H1 (cell line): ENCODE results near the gene EPB41L2. TPM values are rescaled to one million over a fixed set of nuclear protein-coding genes. Genes with fewer than 3 reads are reported as not detected.

Experiments
- ATF3 ChIP-seq: IDR thresholded peaks from 2 replicates; pipeline ENCODE4 v1.6.1; 2011; ENCODE audit warnings: low read depth, mild to moderate bottlenecking, low read length; ENCODE audit not compliant: insufficient read depth
- EZH2 ChIP-seq: fragments of 200-600 bp; sonication (generic); IDR thresholded peaks from 2 replicates; pipeline ENCODE4 v1.7.1; 2012; ENCODE audit warnings: low read depth, mild to moderate bottlenecking, moderate library complexity, low read length, inconsistent platforms; ENCODE audit not compliant: severe bottlenecking
- HDAC2 ChIP-seq, 2 experiments: fragments of 300-600 bp in 1 of 2; sonication (generic) in 1 of 2; IDR thresholded peaks; 2 replicates each; pipeline ENCODE4 v1.6.1; 2011 to 2012; ENCODE audit warnings: low read depth in 2 of 2, low read length in 2 of 2, mild to moderate bottlenecking in 2 of 2, moderate library complexity in 2 of 2, borderline replicate concordance in 1 of 2, inconsistent platforms in 1 of 2
- JUND ChIP-seq: IDR thresholded peaks from 2 replicates; pipeline ENCODE4 v1.6.1; 2011; ENCODE audit warnings: mild to moderate bottlenecking, improper control_type of control experiment, low read length
- NANOG ChIP-seq: IDR thresholded peaks from 2 replicates; pipeline ENCODE4 v1.6.1; 2011; ENCODE audit warnings: low read length, low read depth, mild to moderate bottlenecking, inconsistent platforms; ENCODE audit not compliant: insufficient read depth, poor library complexity, severe bottlenecking
- RFX5 ChIP-seq: IDR thresholded peaks from 2 replicates; pipeline ENCODE4 v1.6.1; 2011; ENCODE audit warnings: low read depth, low read length, improper control_type of control experiment, borderline replicate concordance
- RXRA ChIP-seq: IDR thresholded peaks from 2 replicates; pipeline ENCODE4 v1.6.1; 2011; ENCODE audit warnings: low read depth, mild to moderate bottlenecking, low read length, moderate library complexity; ENCODE audit not compliant: insufficient read depth
- polyA plus RNA-seq, 7 experiments: library from polyadenylated mRNA; depleted of rRNA in 3 of 7; stranded (reverse) in 5 of 7; unstranded in 2 of 7; fragments of >200 nt in 5 of 7; fragments of 200-250 nt in 2 of 7; gene quantifications; 1 replicate in 5 of 7; 2 replicates in 1 of 7; 4 replicates in 1 of 7; pipeline versions ENCODE4 v1.2.1 to v1.2.3, GENCODE V29; 2011 to 2013; ENCODE audit warnings: missing spikeins in 2 of 7, mixed read lengths in 2 of 7
- total RNA-seq: library from RNA; stranded (reverse); fragmentation: NEBNext Ultra II Directional; extraction: Animal tissue kit (Norgen Biotek cat#: 25700); gene quantifications from 2 replicates; pipeline ENCODE4 v1.2.1, GENCODE V29; 2021

The EPB41L2 gene
- total and polyA plus RNA-seq, 2 of the 8 experiments (the other 6 are each of a cell fraction or from before 2014, with no cell fraction given), result 22.5 to 123 TPM

GRCh38 chr6:130964808-130965604 is 98.0 kb downstream of the EPB41L2 start (continued):
- TF ChIP-seq NANOG (no peak), HDAC2 (IDR thresholded peaks at IDR 0.05; ENCODE audit: borderline replicate concordance in 1 of 2, low read depth in 2 of 2, low read length in 2 of 2) (no peak), EZH2 (no peak), RFX5 (no peak), RXRA (no peak), JUND (no peak), ATF3 (no peak)
- TF ChIP-seq, all 59 proteins: peak for 0
